Activated naive CD8-positive, alpha-beta T cell treated with anti-CD3 and anti-CD28 coated beads, Interleukin-2, amount 10 ng/mL, durations not matched to agents 7 days and 5 days (primary cell): ENCODE data around the gene CCDC13. TPM values are rescaled to one million over a fixed set of nuclear protein-coding genes. Genes with fewer than 3 reads are reported as not detected.
"Not testable (repeated sequence)": the region's sequence is repeated elsewhere in the genome, so short reads cannot be mapped to it uniquely, and the experiment has no call there.

Experiments used
- ATAC-seq: fragments of 150-1000 bp; cut with Tn5 transposase; one replicate; pipeline ENCODE4 v1.10.0; 2021; ENCODE audit warnings: low read depth, moderate library complexity
- POLR2A ChIA-PET: fragments of 350-600 bp; sonication (Branson Sonifier 250); formaldehyde crosslinking; loops from one replicate; lab custom pipeline; 2021; ENCODE audit warnings: antibody characterized with exemption; lab: Charles Lee
- DNase-seq: peaks from one replicate; pipeline ENCODE4 v3.0.0; 2021
- H3K27ac Mint-ChIP-seq: one replicate; pipeline ENCODE4 v1.8.0; 2022; ENCODE audit warnings: mild to moderate bottlenecking, mixed read lengths
- H3K27me3 Mint-ChIP-seq: one replicate; pipeline ENCODE4 v1.8.0; 2022; ENCODE audit warnings: mild to moderate bottlenecking, moderate library complexity, mixed read lengths
- H3K36me3 Mint-ChIP-seq: one replicate; pipeline ENCODE4 v1.8.0; 2021; ENCODE audit warnings: mild to moderate bottlenecking, mixed read lengths
- H3K4me1 Mint-ChIP-seq: one replicate; pipeline ENCODE4 v1.8.0; 2021; ENCODE audit warnings: mixed read lengths
- H3K4me3 Mint-ChIP-seq: one replicate; pipeline ENCODE4 v1.8.0; 2022; ENCODE audit warnings: mild to moderate bottlenecking, moderate library complexity, mixed read lengths
- H3K9me3 Mint-ChIP-seq: one replicate; pipeline ENCODE4 v1.8.0; 2021; ENCODE audit warnings: mixed read lengths
- total RNA-seq, 2 experiments: library from RNA; stranded (reverse); gene quantifications; one replicate each; pipeline ENCODE4 v1.2.3, GENCODE V29; 2021

The CCDC13 gene, protein sequence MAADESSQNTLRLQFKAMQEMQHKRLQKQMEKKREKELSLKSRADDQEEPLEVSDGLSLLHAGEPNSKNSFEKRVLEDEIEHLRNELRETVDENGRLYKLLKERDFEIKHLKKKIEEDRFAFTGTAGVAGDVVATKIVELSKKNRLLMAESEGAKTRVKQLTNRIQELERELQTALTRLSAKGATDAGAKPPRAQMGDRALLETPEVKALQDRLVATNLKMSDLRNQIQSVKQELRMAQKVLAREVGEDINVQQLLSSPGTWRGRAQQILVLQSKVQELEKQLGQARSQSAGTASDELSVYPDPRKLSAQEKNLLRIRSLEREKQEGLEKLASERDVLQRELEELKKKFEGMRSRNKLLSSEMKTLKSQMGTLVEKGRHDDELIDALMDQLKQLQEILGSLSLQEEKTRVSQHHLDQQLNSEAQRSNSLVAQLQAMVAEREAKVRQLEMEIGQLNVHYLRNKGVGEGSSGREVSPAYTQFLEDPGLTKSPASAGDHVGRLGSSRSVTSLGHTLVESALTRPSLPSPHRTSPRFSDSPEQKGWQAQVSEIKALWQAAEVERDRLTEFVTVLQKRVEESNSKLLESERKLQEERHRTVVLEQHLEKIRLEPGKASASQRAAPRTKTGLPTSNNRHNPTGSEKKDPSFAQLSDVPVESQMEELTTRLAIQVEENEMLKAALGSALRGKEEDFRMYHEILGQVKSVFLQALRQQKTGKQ
- under 1 TPM in 1 of 2 experiments, not detected in 1; 0.85 TPM for total RNA-seq

- peaks cover 13% of the 10 kb centered on the region for H3K4me1 Mint-ChIP-seq
- no peaks in the 10 kb centered on the region for H3K36me3 Mint-ChIP-seq
- ATAC-seq = peak; percentile 88
- no peaks in the 10 kb centered on the region for H3K9me3 Mint-ChIP-seq
- POLR2A ChIA-PET = no interaction called here
- H3K27ac Mint-ChIP-seq = peak within 1 kb of the TSS; percentile 85
- peaks cover 2% of the 10 kb centered on the region for H3K27me3 Mint-ChIP-seq
- DNase-seq = peak; percentile 94
- H3K4me3 Mint-ChIP-seq = peak within 1 kb of the TSS; percentile 92
Measured at GRCh38 chr3:42772670-42773408, at the start of gene CCDC13. Gene CCDC13, minus strand, starts transcription at chr3:42773253. Its CDS starts 14,908 bp downstream, at chr3:42758345.

DNA sequence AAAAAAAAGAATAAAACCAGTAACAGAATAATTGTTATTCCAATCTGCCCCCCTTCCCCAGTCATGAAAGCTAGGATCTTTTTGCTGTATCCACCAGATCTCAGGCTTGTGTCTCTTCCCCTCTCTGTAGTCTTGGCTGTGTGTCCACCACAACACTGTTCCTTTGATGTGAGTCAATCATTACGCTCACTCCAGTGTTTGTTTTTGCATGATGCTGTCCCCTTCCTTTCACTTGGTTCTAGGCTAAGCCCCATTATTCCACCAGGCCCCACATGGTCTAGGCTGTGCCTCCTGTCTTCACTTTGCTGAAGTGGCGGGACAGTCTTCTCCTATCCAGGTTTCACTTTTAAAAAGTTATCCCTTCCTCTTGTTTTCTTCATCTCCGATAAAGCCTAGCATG lies 49.8 kb upstream of the CCDC13 start:
- POLR2A ChIA-PET = interaction anchor here (0.6 kb wide), 1 partner anchor 129 kb away, joined by 3 read pairs; no protein-coding TSS in a partner anchor
- Mint-ChIP-seq H3K9me3 (no peaks in the 10 kb centered on the region), H3K4me1 (peaks cover 7% of the 10 kb centered on the region), H3K27ac (peak overlapping the region; percentile 31), H3K4me3 (no peak overlapping the region), H3K36me3 (no peaks in the 10 kb centered on the region), H3K27me3 (peaks cover 16% of the 10 kb centered on the region)
- ATAC-seq = no peak
- no peak for DNase-seq

DNA sequence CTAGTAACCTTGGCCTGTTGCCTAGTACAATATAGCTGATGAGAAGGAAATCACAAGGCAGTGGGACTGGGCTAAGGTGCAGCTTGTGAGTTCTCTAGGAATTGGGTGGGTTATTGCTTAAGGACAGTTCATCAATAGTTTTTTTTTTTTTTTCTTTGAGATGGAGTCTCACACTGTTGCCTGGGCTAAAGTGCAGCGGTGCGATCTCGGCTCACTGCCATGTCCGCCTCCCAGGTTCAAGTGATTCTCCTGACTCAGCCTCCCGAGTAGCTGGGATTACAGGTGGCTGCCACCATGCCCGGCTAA lies 47.6 kb upstream of the CCDC13 start:
- Mint-ChIP-seq H3K36me3 (no peaks in the 10 kb centered on the region), H3K4me3 (no peak overlapping the region), H3K27me3 (peaks cover 4% of the 10 kb centered on the region), H3K27ac (no peak overlapping the region), H3K4me1 (peaks cover 7% of the 10 kb centered on the region), H3K9me3 (no peaks in the 10 kb centered on the region)
- no peak for DNase-seq
- no peak for ATAC-seq
- POLR2A ChIA-PET = interaction anchor here (0.7 kb wide), 1 partner anchor 78 kb away, joined by 3 read pairs; no protein-coding TSS in a partner anchor

- no peak overlapping the region for H3K27ac Mint-ChIP-seq
- no peaks in the 10 kb centered on the region for H3K27me3 Mint-ChIP-seq
- POLR2A ChIA-PET = no interaction called here
- H3K4me3 Mint-ChIP-seq = no peak overlapping the region
- no peaks in the 10 kb centered on the region for H3K36me3 Mint-ChIP-seq
- no peaks in the 10 kb centered on the region for H3K9me3 Mint-ChIP-seq
- no peak for ATAC-seq
- peaks cover 7% of the 10 kb centered on the region for H3K4me1 Mint-ChIP-seq
- no peak for DNase-seq
Measured at GRCh38 chr3:42819351-42819965, 46.4 kb upstream of the CCDC13 start.

DNA sequence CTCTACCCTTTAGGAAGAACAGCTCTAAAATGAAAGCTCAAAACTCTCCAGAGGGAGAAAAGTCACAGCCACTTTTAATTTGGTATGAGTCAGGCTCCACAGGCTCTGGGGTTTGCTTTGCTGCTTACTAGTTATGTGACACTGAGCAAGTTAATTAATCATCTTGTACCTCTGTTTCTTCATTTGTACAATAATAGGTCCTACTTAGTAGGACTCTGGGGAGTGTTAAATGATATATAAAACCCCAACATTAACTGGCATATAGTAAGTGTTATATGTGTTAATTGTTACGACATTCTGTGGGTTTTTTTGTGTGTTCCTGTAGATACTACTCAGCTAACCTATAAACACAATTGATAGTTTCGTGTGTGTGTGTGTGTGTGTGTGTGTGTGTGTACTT lies 42.8 kb upstream of the CCDC13 start:
- ATAC-seq (no peak), DNase-seq (no peak)
- POLR2A ChIA-PET = interaction anchor here (0.7 kb wide), 1 partner anchor 99 kb away, joined by 3 read pairs; no protein-coding TSS in a partner anchor
- H3K36me3 Mint-ChIP-seq = no peaks in the 10 kb centered on the region
- no peak overlapping the region for H3K4me3 Mint-ChIP-seq
- H3K4me1 Mint-ChIP-seq = no peaks in the 10 kb centered on the region
- H3K27me3 Mint-ChIP-seq = peaks cover 7% of the 10 kb centered on the region
- no peak overlapping the region for H3K27ac Mint-ChIP-seq
- no peaks in the 10 kb centered on the region for H3K9me3 Mint-ChIP-seq

DNA sequence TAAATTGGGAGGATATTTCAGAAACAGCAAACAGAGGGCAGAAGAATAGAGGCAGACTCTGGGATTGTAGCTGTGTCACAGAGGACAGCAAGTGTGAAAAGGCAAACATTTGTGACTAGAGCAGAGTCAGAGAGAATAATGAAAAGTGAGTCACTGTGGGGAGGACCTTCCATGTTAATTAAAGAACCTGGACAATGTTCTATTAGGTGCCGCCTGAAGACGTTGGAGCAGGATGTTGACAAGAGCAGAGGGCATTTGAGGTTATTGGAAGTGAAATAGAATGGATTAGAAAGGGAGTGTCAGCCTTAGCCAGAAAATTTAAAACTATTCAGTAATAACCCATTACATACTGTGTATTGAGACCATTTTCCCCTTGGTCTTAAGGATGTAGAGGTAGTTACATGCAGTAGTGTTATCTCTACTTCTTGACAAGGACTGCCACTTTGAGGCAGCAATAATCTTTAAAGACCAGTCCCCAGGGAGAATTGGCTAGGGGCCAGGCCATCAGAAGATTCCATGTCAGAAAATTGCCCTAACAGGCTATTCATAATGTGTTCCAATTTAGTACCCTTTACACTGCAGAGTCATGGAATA lies 42.0 kb upstream of the CCDC13 start:
- no peaks in the 10 kb centered on the region for H3K9me3 Mint-ChIP-seq
- POLR2A ChIA-PET = no interaction called here
- ATAC-seq (no peak), DNase-seq (no peak)
- no peaks in the 10 kb centered on the region for H3K36me3 Mint-ChIP-seq
- H3K4me1 Mint-ChIP-seq = no peaks in the 10 kb centered on the region
- peaks cover 11% of the 10 kb centered on the region for H3K27me3 Mint-ChIP-seq
- no peak overlapping the region for H3K27ac Mint-ChIP-seq
- H3K4me3 Mint-ChIP-seq = no peak overlapping the region

GRCh38 chr3:42814246-42814645 lies 41.2 kb upstream of the CCDC13 start:
- H3K4me1 Mint-ChIP-seq = no peaks in the 10 kb centered on the region
- POLR2A ChIA-PET = no interaction called here
- no peak for ATAC-seq
- no peak overlapping the region for H3K4me3 Mint-ChIP-seq
- no peaks in the 10 kb centered on the region for H3K9me3 Mint-ChIP-seq
- H3K36me3 Mint-ChIP-seq = no peaks in the 10 kb centered on the region
- peaks cover 17% of the 10 kb centered on the region for H3K27me3 Mint-ChIP-seq
- no peak for DNase-seq
- no peak overlapping the region for H3K27ac Mint-ChIP-seq

- H3K27ac Mint-ChIP-seq, DNase-seq, ATAC-seq, POLR2A ChIA-PET, H3K36me3 Mint-ChIP-seq, H3K4me1 Mint-ChIP-seq, H3K9me3 Mint-ChIP-seq, H3K4me3 Mint-ChIP-seq: not testable (repeated sequence)
- H3K27me3 Mint-ChIP-seq = peaks cover 30% of the 10 kb centered on the region
Measured at GRCh38 chr3:42811118-42811883, 38.2 kb upstream of the CCDC13 start.

DNA sequence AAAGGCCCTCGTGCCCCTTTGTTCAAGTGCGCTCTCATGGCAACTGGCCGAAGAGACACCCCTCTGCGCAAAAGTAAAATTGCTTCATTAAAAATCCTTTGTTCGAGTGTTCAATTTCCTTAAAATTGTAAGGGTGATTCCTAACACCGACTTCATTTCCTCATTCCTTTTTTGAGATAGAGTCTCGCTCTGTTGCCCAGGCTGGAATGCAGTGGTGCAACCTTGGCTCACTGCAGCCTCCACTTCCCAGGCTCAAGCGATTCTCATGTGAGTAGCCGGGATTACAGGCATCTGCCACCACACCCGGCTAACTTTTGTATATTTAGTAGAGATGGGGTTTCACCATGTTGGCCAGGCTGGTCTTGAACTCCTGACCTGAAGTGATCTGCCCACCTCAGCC lies 37.7 kb upstream of the CCDC13 start:
- not testable (repeated sequence) for H3K9me3 Mint-ChIP-seq, H3K4me1 Mint-ChIP-seq

GRCh38 chr3:42809202-42809601 lies 36.1 kb upstream of the CCDC13 start, which contains the start of gene ACKR2:
Gene ACKR2, plus strand, starts transcription at chr3:42809445. Its CDS starts 55,058 bp downstream, at chr3:42864503.
- Mint-ChIP-seq H3K27me3 (peaks cover 42% of the 10 kb centered on the region), H3K4me1 (peaks cover 6% of the 10 kb centered on the region), H3K9me3 (no peaks in the 10 kb centered on the region), H3K4me3 (no peak within 1 kb of the TSS), H3K36me3 (peaks cover 1% of the 10 kb centered on the region), H3K27ac (no peak within 1 kb of the TSS)
- DNase-seq (no peak), ATAC-seq (no peak)
- POLR2A ChIA-PET = interaction anchor here (0.6 kb wide), 1 partner anchor 821 kb away, joined by 3 read pairs; no protein-coding TSS in a partner anchor

More for the DNA sequence above, 37.7 kb upstream of the CCDC13 start:
- ATAC-seq, POLR2A ChIA-PET, H3K36me3 Mint-ChIP-seq, DNase-seq, H3K27ac Mint-ChIP-seq, H3K4me3 Mint-ChIP-seq: not testable (repeated sequence)
- H3K27me3 Mint-ChIP-seq = peaks cover 35% of the 10 kb centered on the region

- Mint-ChIP-seq H3K4me1 (peaks cover 13% of the 10 kb centered on the region), H3K4me3 (no peak overlapping the region), H3K36me3 (peaks cover 3% of the 10 kb centered on the region), H3K9me3 (no peaks in the 10 kb centered on the region), H3K27ac (no peak overlapping the region), H3K27me3 (peaks cover 42% of the 10 kb centered on the region)
- POLR2A ChIA-PET = no interaction called here
- ATAC-seq (no peak), DNase-seq (no peak)
Measured at GRCh38 chr3:42807929-42808328, 34.9 kb upstream of the CCDC13 start.
